Adipose tissue (tissue), 3 donors: Measurements from ENCODE around the gene KCTD10. TPM values are rescaled to one million over a fixed set of nuclear protein-coding genes. Genes with fewer than 3 reads are reported as not detected.

Experiments
- H3K27ac ChIP-seq: one replicate; pipeline ENCODE4 v1.5.1; 2013; ENCODE audit warnings: low read depth, low read length
- WGBS, 3 donors: extraction: QIAGEN DNeasy Blood & Tissue Kit; methylation state at CpG; one replicate each; pipeline ENCODE4 v1.1.7; 2013; 5-methylcytosine and 5-hydroxymethylcytosine counted together
- polyA plus RNA-seq, 3 donors: library from polyadenylated mRNA; stranded (reverse); fragments of 200-250 nt; gene quantifications; one replicate each; pipeline ENCODE4 v1.2.3, GENCODE V29; 2013
- donor health status: healthy with polysubstance abuse.
- donor health status: Bipolar disorder and iron deficiency.
- donor health status: healthy.

Gene KCTD10
- polyA plus RNA-seq: 10 to 100 TPM in 2 of 3 donors, 1 to 10 TPM in 1; 9.6 to 86.8 (median 67.1) TPM

- WGBS, 3 donors: 0% methylated on average over 54 of the region's 54 CpGs
- peak within 1 kb of the TSS; percentile 98 for H3K27ac ChIP-seq
These were observed at the start of gene KCTD10, which contains the start of gene UBE3B for GRCh38 chr12:109477185-109477962. Gene KCTD10 (minus strand): TSS chr12:109477300. CDS start chr12:109477262, 38 bp downstream. Gene UBE3B (plus strand): TSS chr12:109477634. CDS start chr12:109483552, 5,918 bp downstream.

- 85 to 95% (median 86%) methylated on average over 3 of the region's 3 CpGs for WGBS, 3 donors
- no peak overlapping the region for H3K27ac ChIP-seq
These were observed 48.1 kb upstream of the KCTD10 start for GRCh38 chr12:109525279-109525585.

DNA sequence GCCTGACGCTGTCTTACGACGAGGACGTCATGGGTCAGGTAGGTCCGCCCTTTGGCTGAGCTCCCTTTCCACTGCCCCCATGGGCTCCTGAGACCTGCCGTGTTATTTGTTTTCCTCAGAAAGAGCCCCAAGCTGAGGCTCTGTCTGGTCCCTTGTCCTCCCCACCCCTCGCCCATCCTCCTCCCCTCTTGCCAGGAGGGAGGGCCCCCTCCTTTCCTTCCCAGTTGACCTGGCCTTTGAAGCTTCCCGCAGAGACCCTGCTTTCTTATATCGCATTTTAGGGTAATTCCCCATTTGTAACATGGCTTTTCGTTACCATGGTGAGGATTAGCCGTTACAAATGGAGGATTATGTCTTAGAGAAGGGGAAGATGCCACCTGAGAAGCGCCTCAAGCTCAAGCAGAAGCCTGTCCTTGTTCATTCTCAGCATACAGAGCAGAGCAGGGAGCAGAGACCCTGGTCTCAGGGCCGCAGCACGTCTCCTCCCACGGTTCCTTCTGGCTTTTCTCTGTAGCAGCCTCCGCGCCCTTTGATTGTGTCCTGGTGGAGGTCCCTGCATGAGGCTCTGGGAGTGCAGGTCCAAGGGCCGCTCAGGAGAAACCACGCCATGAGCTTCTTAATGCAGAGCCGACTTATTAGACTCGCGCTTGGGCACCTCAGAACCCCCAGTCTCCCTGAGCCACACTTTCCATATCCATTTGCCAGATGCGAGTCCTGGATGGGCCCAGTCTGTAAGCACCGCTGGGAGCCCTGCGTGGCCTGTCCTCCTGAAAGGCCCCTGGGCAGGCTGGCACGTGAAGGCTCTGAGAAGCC, 47.6 kb upstream of the KCTD10 start:
- WGBS, 3 donors: 83 to 93% (median 92%) methylated on average over 26 of the region's 26 CpGs
- H3K27ac ChIP-seq: no peak overlapping the region

GRCh38 chr12:109523504-109523903, 46.4 kb upstream of the KCTD10 start:
- 87 to 93% (median 92%) methylated on average over 5 of the region's 5 CpGs for WGBS, 3 donors
- no peak overlapping the region for H3K27ac ChIP-seq

DNA sequence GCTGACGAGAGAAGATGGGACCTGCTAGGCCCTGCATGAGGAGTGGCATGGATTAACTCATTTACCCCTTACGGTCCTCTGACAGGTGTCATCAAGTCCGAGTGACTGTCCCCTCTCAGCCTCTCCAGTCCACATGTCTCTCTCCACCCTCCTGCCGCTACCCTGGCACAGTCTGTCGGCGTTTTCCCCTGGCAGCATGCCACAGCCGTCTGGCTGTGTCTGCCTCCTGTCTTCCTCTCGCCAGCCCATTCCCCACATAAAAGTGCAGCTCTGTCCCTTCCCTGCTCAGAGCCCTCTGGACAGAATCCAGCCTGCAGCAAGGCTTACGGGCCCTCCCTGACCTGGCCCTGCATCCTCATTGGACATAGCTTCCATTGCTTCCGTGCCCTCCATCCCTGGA, 46.0 kb upstream of the KCTD10 start:
- no peak overlapping the region for H3K27ac ChIP-seq
- 78 to 85% (median 83%) methylated on average over 10 of the region's 10 CpGs for WGBS, 3 donors

GRCh38 chr12:109521831-109522230, 44.7 kb upstream of the KCTD10 start:
- WGBS, 3 donors: 80 to 86% (median 84%) methylated on average over 10 of the region's 10 CpGs
- H3K27ac ChIP-seq: no peak overlapping the region

DNA sequence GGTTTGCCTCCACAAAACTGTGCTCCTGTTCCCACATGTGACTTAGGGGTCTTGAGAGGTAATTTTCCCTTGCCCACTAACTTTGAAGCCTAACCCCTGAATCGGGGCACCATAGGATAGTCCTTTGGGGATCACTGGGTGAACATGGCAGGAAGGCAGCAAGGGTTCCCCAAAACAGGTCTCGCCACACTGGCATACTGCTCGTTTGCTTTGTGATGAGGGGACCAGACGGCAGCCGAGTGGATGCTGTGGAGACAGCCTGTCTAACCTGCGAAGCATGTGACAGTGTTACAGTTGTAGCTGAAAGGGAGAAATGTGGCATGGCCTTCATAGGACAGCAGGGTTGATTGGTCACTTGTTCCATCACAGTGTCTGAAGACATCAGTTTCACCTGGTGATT, 42.7 kb upstream of the KCTD10 start:
- no peak overlapping the region for H3K27ac ChIP-seq
- WGBS, 3 donors: 75 to 85% (median 84%) methylated on average over 6 of the region's 6 CpGs

GRCh38 chr12:109518820-109519665, 41.9 kb upstream of the KCTD10 start:
- H3K27ac ChIP-seq: no peak overlapping the region
- WGBS, 3 donors: 46 to 66% (median 60%) methylated on average over 11 of the region's 11 CpGs

DNA sequence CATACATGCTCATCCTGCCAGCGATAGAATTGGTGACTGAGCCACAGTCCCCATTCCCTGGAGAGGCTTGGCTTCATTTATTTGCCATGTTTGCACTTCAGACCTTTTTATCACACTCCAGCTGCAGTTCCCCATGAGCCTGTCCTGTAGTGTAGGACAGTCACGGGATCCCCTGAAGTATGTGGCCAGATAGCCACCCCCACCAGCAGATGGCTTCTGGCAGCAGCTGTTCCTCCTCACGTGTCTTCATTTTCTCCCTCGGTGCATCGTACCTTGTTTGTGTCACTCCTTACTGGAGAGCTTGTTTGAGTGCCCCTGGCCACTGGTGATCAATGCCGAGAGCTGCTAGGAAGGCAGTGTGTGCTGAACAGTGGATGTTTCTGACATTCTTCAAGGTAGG, 40.5 kb upstream of the KCTD10 start:
- 71 to 79% (median 76%) methylated on average over 6 of the region's 6 CpGs for WGBS, 3 donors
- H3K27ac ChIP-seq: no peak overlapping the region

- WGBS, 3 donors: 84 to 94% (median 94%) methylated on average over 4 of the region's 4 CpGs
- no peak overlapping the region for H3K27ac ChIP-seq
These were observed 36.9 kb upstream of the KCTD10 start for GRCh38 chr12:109513977-109514376.

DNA sequence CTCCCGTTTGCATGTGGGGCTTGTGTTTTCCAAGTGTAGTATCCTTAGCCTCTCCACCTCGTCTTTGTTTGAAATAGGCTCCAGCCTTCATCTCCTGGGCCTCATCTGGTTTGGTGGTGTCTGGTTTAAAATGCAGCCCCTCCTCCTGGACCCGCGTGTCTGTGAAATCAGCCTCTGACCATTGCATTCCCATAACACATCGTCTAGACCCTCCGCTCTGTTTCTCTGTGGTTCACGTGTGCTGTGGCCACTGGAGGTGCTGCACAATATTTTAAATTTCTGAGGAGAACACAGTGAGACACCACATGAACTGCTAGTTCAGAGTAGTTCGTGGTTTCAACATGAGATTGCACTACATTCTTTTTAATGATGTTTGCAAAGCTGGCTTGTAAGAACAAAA, 36.0 kb upstream of the KCTD10 start:
- no peak overlapping the region for H3K27ac ChIP-seq
- WGBS, 3 donors: 72 to 82% (median 75%) methylated on average over 8 of the region's 8 CpGs

- H3K27ac ChIP-seq: no peak overlapping the region
- WGBS, 3 donors: 72 to 83% (median 80%) methylated on average over 1 of the region's 1 CpG
These were observed 35.5 kb upstream of the KCTD10 start for GRCh38 chr12:109512608-109513007.

- H3K27ac ChIP-seq: no peak overlapping the region
- WGBS, 3 donors: 80 to 92% (median 85%) methylated on average over 15 of the region's 15 CpGs
These were observed 33.1 kb upstream of the KCTD10 start for GRCh38 chr12:109510196-109510595.

GRCh38 chr12:109504068-109504467, 27.0 kb upstream of the KCTD10 start:
- no peak overlapping the region for H3K27ac ChIP-seq
- WGBS, 3 donors: 50 to 82% (median 76%) methylated on average over 1 of the region's 1 CpG

DNA sequence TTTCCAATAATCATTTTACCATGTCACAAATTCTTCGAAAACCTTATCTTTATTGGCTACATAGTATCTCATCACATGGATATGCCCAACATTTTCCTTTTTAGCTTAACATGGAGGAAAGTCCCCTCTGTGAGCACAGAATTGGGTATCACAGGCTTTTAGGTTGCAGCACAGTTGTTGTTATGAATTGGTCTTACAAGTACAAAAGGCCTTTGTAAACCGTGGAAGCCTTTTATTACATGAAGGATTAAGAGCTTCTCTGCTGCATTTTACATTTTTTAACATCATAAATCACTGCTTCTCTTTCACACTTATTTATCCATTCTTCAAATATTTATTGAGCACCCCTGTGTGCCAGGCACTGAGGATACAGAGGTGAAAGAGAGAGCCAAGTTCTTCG, 26.5 kb upstream of the KCTD10 start:
- no peak overlapping the region for H3K27ac ChIP-seq
- 54 to 87% (median 84%) methylated on average over 3 of the region's 3 CpGs for WGBS, 3 donors

DNA sequence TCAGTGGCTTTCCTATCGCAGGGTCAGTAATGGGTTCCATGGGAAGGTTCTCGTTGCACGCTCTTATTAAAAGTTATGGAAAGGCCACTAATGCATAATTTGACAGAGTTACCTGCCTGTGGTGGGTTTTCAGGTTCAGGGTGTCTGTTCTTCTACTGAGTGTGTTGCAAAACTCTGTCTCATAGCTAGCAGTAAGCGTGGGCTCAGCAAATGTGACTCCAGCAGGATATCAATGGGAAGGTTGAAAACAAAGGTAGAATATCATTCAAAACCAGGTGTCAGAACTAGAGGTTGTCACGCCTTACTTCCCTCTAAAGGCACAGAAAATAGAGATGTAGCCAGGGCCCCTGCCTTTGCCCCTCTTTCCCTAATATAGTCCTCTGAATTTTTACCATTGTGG, 25.2 kb upstream of the KCTD10 start:
- H3K27ac ChIP-seq: no peak overlapping the region
- 96 to 97% (median 97%) methylated on average over 5 of the region's 5 CpGs for WGBS, 3 donors

DNA sequence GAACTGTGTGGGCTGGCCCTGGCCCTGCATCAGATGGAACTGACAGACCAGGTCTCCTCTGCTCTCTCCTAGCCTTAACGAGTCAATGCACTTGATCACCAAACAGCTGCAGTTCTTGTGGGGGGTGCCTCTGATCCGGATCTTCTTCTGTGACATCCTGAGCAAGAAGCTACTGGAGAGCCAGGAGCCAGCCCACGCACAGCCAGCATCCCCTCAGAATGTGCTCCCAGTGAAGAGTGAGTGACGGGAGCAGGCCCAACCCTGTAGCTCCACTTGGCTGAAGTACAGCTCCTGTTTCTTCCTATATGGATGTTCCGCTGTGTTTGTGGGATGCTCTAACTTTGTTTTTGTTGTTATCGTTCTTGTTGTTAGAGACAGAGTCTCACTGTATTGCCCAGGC, 24.2 kb upstream of the KCTD10 start:
- 92 to 95% (median 94%) methylated on average over 6 of the region's 6 CpGs for WGBS, 3 donors
- no peak overlapping the region for H3K27ac ChIP-seq

GRCh38 chr12:109500406-109501185, 23.5 kb upstream of the KCTD10 start:
- H3K27ac ChIP-seq: no peak overlapping the region
- WGBS, 3 donors: 86 to 90% (median 88%) methylated on average over 9 of the region's 9 CpGs
